GM21526 (cell line): ENCODE data around the gene MEDAG.
"Not testable (repeated sequence)": the region's sequence is repeated elsewhere in the genome, so short reads cannot be mapped to it uniquely, and the experiment has no call there.

Source experiments
- ATAC-seq: cut with Tn5 transposase; IDR thresholded peaks from one replicate; pipeline ENCODE4 v1.9.1; 2021; ENCODE audit warnings: moderate library complexity; ENCODE audit not compliant: unreplicated experiment, low FRiP score

The MEDAG gene

GRCh38 chr13:30906411-30907051 is 460 bp downstream of the MEDAG start:
- ATAC-seq = no peak

GRCh38 chr13:30907121-30907861 is 1.2 kb downstream of the MEDAG start:
- no peak for ATAC-seq

- ATAC-seq = no peak
These were observed 2.4 kb downstream of the MEDAG start for GRCh38 chr13:30908416-30908980.

- ATAC-seq = no peak
These were observed 4.6 kb downstream of the MEDAG start for GRCh38 chr13:30910676-30911075.

GRCh38 chr13:30915691-30916541 is 9.8 kb downstream of the MEDAG start:
- no peak for ATAC-seq

GRCh38 chr13:30916991-30917390 is 10.9 kb downstream of the MEDAG start:
- no peak for ATAC-seq

- no peak for ATAC-seq
These were observed 12.8 kb downstream of the MEDAG start for GRCh38 chr13:30918662-30919405.

GRCh38 chr13:30920162-30920909 is 14.3 kb downstream of the MEDAG start:
- no peak for ATAC-seq

- ATAC-seq = no peak
These were observed 17.3 kb downstream of the MEDAG start for GRCh38 chr13:30923418-30923817.

GRCh38 chr13:30924721-30925120 is 18.6 kb downstream of the MEDAG start:
- ATAC-seq = no peak

GRCh38 chr13:30925429-30925828 is 19.4 kb downstream of the MEDAG start:
- no peak for ATAC-seq

- no peak for ATAC-seq
These were observed 20.7 kb downstream of the MEDAG start for GRCh38 chr13:30926781-30927180.

- ATAC-seq = not testable (repeated sequence)
These were observed 21.1 kb downstream of the MEDAG start for GRCh38 chr13:30927188-30927587.

GRCh38 chr13:30927595-30927994 is 21.5 kb downstream of the MEDAG start:
- ATAC-seq = no peak

GRCh38 chr13:30928978-30929377 is 22.9 kb downstream of the MEDAG start:
- ATAC-seq = no peak

- no peak for ATAC-seq
These were observed 26.6 kb downstream of the MEDAG start, which contains the start of gene TEX26 for GRCh38 chr13:30932481-30933353. TEX26 (plus strand) TSS chr13:30932656; CDS start chr13:30932716, 60 bp downstream.

GRCh38 chr13:30933354-30933670 is 27.2 kb downstream of the MEDAG start:
- no peak for ATAC-seq

- ATAC-seq = no peak
These were observed 28.3 kb downstream of the MEDAG start for GRCh38 chr13:30934381-30934780.

- ATAC-seq = no peak
These were observed 28.7 kb downstream of the MEDAG start for GRCh38 chr13:30934803-30935202.
